ENCODE data around the gene CUL3.

The CUL3 gene

GRCh38 chr2:224580248-224580647 lies 4.9 kb downstream of the CUL3 start:
- DNase-seq (ENCODE audit: low spot score): no peak

- DNase-seq (ENCODE audit: low spot score): no peak
Observed at GRCh38 chr2:224579411-224579810, 5.8 kb downstream of the CUL3 start.

GRCh38 chr2:224577541-224577940 lies 7.6 kb downstream of the CUL3 start:
- DNase-seq (ENCODE audit: low spot score): no peak

- DNase-seq (ENCODE audit: low spot score): no peak
Observed at GRCh38 chr2:224576088-224576715, 9.0 kb downstream of the CUL3 start.

- no peak for DNase-seq (ENCODE audit: low spot score)
Observed at GRCh38 chr2:224574423-224575084, 10.6 kb downstream of the CUL3 start.

- no peak for DNase-seq (ENCODE audit: low spot score)
Observed at GRCh38 chr2:224573724-224574123, 11.4 kb downstream of the CUL3 start.

GRCh38 chr2:224572338-224572737 lies 12.8 kb downstream of the CUL3 start:
- DNase-seq (ENCODE audit: low spot score): no peak

GRCh38 chr2:224570328-224570993 lies 14.7 kb downstream of the CUL3 start:
- peak; percentile 25 for DNase-seq (ENCODE audit: low spot score)

GRCh38 chr2:224569654-224570053 lies 15.5 kb downstream of the CUL3 start:
- no peak for DNase-seq (ENCODE audit: low spot score)

GRCh38 chr2:224565452-224566035 lies 19.6 kb downstream of the CUL3 start:
- no peak for DNase-seq (ENCODE audit: low spot score)

GRCh38 chr2:224563537-224563936 lies 21.6 kb downstream of the CUL3 start:
- DNase-seq (ENCODE audit: low spot score): no peak

GRCh38 chr2:224562831-224563230 lies 22.3 kb downstream of the CUL3 start:
- no peak for DNase-seq (ENCODE audit: low spot score)

- peak; percentile 32 for DNase-seq (ENCODE audit: low spot score)
Observed at GRCh38 chr2:224561234-224562005, 23.7 kb downstream of the CUL3 start.

- DNase-seq (ENCODE audit: low spot score): no peak
Observed at GRCh38 chr2:224560549-224560948, 24.6 kb downstream of the CUL3 start.

GRCh38 chr2:224557610-224558009 lies 27.6 kb downstream of the CUL3 start:
- no peak for DNase-seq (ENCODE audit: low spot score)

- no peak for DNase-seq (ENCODE audit: low spot score)
Observed at GRCh38 chr2:224556381-224556780, 28.8 kb downstream of the CUL3 start.

GRCh38 chr2:224555823-224556366 lies 29.3 kb downstream of the CUL3 start:
- no peak for DNase-seq (ENCODE audit: low spot score)

- DNase-seq (ENCODE audit: low spot score): no peak
Observed at GRCh38 chr2:224552771-224553170, 32.4 kb downstream of the CUL3 start.

- DNase-seq (ENCODE audit: low spot score): no peak
Observed at GRCh38 chr2:224551693-224552092, 33.5 kb downstream of the CUL3 start.

GRCh38 chr2:224546926-224547325 lies 38.2 kb downstream of the CUL3 start:
- DNase-seq (ENCODE audit: low spot score): no peak

GRCh38 chr2:224545884-224546644 lies 39.1 kb downstream of the CUL3 start:
- DNase-seq (ENCODE audit: low spot score): no peak
